Fibroblast of pulmonary artery (primary cell): ENCODE results near the gene TPO.

Experiments used
- DNase-seq: peaks from one replicate; pipeline ENCODE4 v3.0.0-alpha.2; 2010; ENCODE audit warnings: low read depth
- H3K4me3 ChIP-seq: replicated peaks from 2 replicates; pipeline ENCODE4 v1.5.1; 2011; ENCODE audit warnings: low read depth, mild to moderate bottlenecking, control low read depth, low read length, moderate library complexity
- CTCF ChIP-seq: IDR thresholded peaks from 2 replicates; pipeline ENCODE4 v1.5.1; 2011; ENCODE audit warnings: mild to moderate bottlenecking, control low read depth, low read length, inconsistent platforms; ENCODE audit errors: missing control alignments

TPO gene

GRCh38 chr2:1557467-1557820 is 144.2 kb downstream of the TPO start:
- DNase-seq = no peak
- TF ChIP-seq CTCF = no peak
- no peak overlapping the region for H3K4me3 ChIP-seq

- H3K4me3 ChIP-seq = no peak overlapping the region
- TF ChIP-seq CTCF = no peak
- DNase-seq = no peak
These were observed 146.4 kb downstream of the TPO start for GRCh38 chr2:1559589-1560175.

GRCh38 chr2:1561259-1561658 is 148.0 kb downstream of the TPO start:
- no peak overlapping the region for H3K4me3 ChIP-seq
- no peak for DNase-seq
- TF ChIP-seq CTCF = no peak

- H3K4me3 ChIP-seq = no peak overlapping the region
- no peak for DNase-seq
- TF ChIP-seq CTCF = no peak
These were observed 148.7 kb downstream of the TPO start for GRCh38 chr2:1561811-1562421.

- no peak for TF ChIP-seq CTCF
- no peak for DNase-seq
- H3K4me3 ChIP-seq = no peak overlapping the region
These were observed 150.0 kb downstream of the TPO start for GRCh38 chr2:1563084-1563857.

GRCh38 chr2:1563943-1564891 is 151.0 kb downstream of the TPO start:
- no peak overlapping the region for H3K4me3 ChIP-seq
- no peak for TF ChIP-seq CTCF
- no peak for DNase-seq
